Measurements from ENCODE around the gene TMEM50B.
"Not testable (repeated sequence)": the region's sequence is repeated elsewhere in the genome, so short reads cannot be mapped to it uniquely, and the experiment has no call there.

TMEM50B gene

DNA sequence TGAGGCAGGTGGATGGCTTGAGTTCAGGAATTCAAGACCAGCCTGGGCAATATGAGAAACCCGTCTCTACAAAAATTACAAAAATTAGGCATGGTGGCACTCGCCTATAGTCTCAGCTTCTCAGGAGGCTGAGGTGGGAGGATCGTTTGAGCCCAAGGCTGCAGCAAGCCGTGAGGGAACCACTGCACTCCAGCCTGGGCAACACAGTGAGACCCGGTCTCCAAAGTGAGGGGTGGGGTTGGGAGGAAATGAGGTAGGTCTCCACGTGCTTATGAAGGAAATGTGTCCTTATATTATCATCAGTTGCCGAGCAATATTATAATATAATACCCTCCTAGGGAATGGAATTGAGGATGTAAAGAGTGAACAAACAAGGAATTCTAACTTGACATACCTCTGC, 2.7 kb downstream of the TMEM50B start:
- DNase-seq, result no peak

DNA sequence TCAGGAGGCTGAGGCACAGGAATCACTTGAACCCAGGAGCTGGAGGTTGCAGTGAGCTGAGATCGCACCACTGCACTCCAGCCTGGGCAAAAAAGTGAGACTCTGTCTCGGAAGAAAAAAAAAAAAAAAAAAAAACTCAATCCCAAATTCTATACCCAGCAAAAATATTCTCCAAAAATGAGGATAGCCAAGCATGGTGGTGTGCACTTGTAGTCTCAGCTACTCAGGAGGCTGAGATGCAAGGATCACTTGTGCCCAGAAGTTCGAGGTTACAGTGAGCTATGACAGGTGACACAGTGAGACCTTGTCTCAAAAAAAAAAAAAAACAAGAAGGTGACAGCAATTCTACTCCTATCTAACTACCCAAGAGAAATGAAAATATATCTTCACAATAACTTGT, 6.4 kb downstream of the TMEM50B start:
- DNase-seq, result no peak

DNA sequence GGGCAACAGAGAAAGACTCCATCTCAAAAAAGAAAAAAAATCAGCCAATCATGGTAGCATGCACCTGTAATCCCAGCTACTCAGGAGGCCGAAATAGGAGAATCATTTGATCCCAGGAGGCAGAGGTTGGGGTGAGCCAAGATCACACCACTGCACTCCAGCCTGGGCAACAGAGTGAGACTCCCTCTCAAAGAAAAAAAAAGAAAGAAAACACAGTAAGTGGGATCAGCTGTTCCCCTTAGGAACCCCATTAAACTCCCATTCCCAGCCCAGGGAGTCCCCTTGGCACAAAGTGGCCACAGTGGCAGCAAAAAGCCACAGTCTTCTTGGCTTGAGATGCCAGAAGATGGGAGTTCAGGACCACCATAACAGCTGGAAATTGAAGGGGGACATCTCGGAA, 9.1 kb downstream of the TMEM50B start:
- DNase-seq, result no peak

DNA sequence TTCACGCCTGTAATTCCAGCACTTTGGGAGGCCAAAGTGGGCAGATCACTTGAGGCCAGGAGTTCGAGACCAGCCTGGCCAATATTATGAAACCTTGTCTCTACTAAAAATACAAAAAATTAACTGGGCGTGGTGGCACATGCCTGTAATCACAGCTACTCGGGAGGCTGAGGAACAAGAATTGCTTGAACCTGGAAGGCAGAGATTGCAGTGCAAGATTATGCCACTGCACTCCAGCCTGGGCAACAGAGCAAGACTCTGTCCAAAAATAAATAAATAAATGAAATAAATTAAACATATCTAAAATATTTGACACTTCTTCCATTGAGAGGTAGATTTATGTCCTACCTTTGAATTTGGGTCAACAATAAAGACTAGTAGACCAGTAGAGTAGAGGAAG, 10.6 kb downstream of the TMEM50B start:
- not testable (repeated sequence) for DNase-seq

DNA sequence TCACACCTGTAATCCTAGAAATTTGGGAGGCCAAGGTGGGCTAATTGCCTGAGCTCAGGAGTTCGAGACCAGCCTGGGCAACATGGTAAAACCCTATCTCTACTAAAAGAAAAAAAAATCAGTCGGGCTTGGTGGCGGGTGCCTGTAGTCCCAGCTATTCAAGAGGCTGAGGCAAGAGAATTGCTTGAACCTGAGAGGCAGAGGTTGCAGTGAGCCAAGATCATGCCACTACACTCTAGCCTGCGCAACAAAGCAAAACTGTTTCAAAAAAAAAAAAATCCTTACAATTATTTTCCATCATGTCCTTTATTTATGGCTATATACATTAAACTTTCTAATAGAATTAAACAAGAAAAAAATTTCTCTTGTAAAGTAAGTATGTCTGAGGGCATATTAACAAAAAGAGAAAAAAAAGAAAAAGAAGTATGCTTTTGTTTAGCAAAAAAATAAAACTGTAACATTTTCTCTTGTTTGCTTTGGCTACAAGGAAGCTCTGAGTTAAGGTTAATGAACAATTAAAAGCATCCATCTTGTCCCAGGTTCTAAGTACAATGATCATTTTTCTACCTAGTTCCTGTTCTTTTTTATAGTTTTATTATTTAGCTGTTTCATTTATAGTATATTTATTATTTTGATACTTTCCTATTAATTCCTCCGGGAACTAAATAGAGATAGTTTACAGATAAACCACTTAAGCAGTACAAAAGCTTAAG, 18.1 kb downstream of the TMEM50B start:
- DNase-seq, result no peak

DNA sequence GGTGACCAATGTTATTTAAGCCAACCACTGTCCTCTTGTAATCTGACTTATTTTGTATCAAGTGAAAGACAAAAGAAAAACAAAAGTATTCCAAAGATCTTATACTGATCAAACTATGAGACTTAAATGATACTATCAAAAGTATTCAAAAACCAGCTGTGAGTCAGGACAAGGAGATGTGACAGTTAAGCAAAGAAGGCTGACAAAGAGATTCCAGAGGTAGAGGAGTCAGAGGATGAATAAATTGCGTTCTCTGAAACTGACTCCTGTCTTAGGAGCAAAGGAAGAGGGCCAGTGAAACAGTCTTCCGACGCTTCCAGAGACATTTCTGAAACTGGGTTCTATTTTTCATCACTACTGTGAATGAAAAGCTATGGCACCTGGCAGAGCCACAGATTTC, 20.9 kb downstream of the TMEM50B start:
- no peak for DNase-seq

DNA sequence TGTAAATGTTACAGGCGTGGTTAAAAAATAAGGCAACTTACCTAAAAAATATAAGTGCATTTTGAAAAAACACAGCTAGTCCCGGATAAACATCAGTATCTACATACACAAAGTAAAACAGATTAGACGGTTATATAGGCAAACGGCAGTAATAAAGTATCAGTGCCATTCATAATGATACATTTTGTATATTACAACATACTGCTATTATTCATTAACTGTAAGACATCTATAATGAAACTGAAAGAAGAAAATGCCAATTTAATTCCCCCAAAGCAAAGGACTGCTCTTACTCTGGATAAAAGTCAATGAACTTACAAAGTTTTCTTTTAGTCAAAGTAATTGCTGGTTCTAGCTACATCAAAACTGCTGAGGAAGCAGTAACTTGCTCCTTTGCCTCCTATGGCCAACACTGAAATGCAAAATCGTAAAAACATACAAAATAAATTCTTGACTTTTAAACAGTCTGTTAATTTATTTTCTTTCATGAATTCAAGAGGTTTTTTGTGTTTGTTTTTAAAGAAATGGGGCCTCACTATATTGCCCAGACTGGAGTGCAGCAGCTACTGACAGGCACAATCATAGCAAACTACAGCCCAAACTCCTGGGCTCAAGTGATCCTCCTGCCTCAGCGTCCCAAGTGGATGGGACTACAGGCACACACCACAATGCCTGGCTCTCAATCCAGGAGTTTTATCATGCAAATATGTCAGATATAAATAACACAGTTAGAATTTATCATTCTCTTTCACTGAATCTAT, 23.9 kb downstream of the TMEM50B start:
- no peak for DNase-seq

DNA sequence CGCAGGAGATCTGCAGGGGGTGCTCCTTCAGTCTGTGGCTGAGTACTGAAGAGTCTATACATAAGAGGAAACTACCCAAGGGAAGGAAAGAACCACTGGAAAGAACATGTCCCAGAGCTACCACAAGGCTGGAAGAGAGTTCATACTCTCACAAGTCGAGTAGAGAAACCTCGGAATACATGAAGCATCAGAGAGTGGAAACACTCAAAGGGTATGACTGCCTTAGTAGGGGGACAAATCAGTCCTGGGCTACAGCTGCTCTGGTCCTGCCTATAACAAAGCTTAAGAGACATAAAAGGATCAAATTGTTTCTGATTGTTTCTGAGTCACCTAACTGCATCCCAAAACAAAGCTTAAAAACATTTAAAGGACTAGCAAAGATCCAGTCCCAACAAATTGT, 27.4 kb downstream of the TMEM50B start:
- no peak for DNase-seq

DNA sequence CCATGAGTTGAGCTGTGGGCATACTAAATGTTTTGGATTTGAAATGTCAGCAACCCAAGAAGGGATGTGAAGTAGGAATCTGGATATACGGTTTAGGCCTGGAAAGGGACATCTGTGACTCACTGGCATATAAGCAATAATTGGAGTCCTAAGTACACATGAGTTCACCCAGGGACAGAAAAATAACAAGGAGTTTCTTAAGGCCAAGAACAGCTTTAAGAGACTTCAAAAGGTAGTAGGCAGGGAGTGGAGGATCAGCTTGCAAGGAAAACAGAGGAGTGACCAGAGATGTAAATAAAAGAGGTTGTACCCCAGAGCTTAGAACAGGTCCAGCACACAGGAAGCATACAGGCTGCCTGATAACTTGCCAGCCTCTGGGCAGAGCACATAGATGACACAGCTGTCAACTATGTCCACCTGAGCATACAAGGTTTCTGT, 28.1 kb downstream of the TMEM50B start:
- DNase-seq, result no peak

DNA sequence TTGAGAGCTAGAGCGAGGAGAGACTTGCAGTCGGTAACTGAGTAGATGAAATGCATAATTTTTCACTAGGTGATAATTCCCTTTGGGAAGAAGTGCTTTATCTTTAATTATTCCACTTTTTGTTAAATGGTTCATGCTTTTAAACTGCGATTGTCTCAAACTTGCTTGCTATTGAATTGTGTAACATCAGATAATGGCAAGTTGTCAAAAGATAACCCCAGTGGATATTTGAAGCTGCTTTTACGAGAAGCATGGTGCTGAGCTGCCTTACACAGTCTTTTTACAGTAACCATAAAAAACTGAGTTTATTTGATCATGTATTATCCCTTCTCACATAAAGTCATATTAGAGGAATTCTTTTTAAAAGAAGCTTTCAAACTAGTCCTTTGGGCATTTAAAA, 30.2 kb downstream of the TMEM50B start:
- DNase-seq, result no peak

DNA sequence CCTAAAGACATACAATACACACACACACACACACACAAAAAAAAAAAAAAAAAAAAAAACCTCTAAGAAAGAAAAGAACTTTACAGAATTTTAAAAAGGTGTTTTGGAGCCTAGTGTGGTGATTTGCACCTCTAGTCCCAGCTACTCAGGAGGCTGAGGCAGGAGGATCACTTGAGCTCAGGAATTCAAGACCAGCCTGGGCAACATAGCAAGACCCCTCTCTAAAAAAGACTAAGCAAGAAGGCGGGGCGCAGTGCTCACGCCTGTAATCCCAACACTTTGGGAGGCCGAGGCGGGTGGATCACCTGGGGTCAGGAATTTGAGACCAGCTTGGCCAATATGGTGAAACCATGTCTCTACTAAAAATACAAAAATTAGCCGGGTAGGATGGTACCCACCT, 33.2 kb downstream of the TMEM50B start:
- not testable (repeated sequence) for DNase-seq

DNA sequence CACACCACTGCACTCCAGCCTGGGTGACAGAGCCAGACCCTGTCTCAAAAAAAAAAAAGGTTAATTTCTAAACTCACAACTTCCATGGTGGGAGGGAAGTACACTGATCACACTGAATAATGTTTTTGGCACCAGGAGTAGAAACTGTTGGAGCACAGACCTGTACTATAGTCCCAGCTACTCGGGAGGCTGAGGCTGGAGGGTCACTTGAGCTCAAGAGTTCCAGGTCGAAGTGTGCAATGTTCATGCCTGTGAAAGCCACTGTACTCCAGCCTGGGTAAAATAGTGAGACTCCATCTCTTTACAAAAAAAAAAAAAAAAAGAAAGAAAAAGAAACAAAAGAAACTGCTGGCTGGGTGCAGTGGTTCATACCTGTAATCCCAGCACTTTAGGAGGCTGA, 35.3 kb downstream of the TMEM50B start:
- no peak for DNase-seq

DNA sequence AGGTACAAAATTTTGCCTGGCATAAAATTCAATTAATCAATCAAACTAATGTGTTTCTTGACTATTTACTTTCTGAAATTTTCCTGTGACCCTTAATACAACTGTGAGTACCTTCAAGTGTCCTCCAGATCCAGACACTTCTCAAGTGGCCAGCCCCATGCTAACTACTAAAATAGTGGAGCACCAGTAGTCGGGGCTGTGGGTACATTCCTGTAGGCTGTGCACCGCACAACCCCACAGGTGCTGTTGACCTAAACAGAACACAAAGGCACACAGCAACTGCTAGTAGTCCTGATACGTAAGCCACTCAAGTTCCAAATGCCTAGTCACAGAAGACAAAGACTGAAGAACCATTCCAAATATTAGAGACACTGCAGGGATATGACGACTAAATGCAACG, 36.6 kb downstream of the TMEM50B start:
- no peak for DNase-seq

DNA sequence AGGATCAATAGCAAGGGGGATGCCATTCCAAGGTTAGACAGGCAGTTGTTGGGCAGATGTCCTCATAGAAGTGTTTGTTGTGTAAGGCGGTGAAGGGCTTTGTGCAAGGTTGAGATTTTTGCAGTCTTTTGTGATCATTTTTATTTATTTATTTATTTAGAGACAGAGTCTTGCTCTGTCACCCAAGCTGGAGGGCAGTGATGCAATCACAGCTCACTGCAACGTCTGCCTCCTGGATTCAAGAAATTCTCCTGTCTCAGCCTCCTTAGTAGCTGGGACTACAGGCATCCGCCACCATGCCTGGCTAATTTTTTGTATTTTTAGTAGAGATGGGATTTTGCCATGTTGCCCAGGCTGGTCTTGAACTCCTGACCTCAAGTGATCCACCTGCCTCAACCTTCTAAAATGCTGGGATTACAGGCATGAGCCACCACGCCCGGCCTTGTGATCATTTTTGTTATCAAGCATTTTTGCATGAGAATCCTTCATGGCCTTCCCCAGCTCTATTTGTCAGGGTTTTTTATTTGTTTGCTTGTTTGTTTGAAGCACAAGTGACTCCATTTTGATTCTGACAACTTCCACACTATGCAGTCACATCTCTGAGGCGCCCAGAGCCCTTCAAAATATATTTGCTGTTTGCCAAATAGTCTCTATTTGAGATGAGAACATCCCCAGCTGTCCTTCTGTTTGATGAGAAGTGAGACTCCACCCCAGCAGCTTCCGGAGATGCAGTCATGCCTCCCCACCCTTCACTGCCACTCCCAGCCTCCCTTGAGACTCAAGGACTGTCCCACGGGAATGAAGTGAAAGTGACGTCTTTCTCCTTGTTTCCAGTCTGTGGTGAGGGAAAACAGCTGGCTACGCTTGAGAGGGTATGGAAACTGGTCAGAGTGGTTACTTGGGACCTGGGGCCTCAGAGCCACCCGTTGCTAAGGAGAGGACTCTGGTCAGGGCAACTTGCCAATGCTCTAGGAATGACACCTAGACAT, 38.0 kb downstream of the TMEM50B start:
- DNase-seq, result no peak

DNA sequence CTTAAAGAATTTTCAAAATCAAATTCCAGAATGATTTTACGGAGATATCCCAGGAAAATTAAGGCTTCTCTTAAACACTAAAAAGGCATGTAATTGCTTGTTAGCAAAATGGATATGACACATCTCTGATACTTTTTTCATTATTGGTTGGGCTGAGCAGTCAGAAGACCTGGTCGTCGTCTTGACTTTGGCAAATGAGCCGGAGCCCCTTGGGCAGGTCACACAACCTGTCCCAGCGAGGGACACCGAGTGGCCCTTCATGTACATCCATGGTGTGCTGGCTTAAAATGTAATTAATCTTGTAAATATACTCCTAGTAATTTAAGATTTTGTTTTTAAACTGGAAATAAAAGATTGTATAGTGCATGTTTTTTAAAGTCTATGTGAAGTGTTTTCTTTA, 42.6 kb downstream of the TMEM50B start:
- DNase-seq, result no peak

DNA sequence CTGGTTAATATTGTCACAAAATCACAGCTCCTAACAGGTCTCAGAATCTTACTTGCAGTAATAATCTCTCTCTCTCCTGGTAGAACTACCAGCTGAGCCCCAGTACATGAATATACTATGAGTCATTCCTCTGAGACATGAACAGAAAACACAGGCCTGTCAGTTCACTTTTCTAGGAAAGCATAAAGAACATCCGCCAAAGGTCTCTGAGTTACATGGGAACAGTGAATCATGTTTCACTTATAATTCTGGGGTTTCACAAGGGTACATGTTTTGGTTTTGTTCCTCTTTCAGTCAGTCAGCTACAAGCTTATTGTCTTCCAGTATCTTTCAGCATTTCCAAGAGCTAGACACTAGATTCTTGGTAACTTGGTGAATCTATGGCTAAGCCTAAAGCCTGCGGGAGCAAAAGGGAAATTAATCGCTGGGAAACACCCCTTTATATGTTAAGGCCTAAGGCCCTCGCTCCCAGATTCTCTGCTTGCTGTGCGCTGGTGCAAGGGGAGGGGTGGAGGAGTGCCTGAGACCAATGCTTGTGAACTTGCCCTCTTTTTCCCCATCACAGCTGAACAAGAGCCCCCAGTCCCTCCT, 44.9 kb downstream of the TMEM50B start:
- no peak for DNase-seq

DNA sequence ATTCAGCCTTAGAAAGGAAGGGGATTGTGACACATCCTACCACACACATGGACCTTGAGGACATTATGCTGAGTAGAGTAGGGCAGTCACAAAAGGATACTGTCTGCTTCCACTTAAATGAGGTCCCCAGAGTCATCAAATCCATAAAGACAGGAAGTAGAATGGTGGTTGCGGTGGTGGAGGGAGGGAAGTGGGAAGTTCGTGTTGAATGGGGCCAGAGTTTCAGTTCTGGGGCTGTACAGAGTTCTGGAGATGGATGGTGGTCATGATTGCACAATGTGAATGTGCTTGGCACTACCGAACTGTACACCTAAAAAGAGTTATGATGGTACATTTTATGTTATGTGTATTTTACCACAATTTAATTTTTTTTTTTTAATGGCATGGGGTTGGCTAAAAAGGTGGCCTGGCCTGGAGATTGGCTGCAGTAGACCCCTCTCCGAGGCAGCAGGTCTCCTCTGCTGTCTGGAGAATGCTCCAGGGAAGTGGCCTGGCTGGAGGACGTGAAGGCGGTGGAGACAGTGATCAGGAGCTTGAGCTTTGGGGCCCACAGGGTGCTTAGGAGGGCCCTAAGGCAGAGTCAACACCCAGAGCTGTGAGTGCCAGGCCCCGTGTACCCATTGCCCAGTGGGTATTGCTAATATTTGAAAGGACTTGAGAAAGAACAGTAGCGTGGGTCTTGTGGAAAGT, 46.2 kb downstream of the TMEM50B start:
- DNase-seq, result no peak

DNA sequence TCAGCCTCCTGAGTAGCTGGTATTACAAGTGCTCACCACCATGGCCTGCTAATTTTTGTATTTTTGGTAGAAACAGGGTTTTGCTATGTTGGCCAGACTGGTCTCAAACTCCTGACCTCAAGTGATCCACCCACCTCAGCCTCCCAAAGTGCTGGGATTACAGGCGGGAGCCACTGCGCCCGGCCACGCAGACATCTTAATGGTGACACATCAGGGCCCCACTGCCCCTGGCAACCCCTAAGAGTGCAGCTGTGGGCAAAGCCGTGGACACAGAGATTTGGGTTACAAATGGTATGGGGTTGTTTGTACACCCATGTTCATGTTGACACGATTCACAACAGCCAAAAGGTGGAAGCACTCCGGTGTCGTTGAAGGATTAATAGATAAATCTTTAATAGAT, 46.8 kb downstream of the TMEM50B start:
- DNase-seq, result no peak

DNA sequence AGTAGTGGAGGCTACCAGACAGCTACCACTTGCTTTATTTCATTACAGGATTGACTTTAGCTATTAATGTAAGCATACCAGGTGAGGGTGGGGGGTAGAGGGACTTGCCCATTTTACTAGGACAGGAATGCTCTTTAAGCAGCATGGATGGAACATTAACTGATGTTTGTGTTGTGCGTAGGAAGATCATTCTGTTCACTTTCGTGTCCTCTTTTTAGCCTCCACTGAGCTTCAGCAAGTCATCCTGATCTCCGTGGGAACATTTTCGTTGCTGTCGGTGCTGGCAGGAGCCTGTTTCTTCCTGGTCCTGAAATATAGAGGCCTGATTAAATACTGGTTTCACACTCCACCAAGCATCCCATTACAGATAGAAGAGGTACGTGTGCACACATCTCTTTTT, 47.3 kb downstream of the TMEM50B start:
- DNase-seq, result no peak

DNA sequence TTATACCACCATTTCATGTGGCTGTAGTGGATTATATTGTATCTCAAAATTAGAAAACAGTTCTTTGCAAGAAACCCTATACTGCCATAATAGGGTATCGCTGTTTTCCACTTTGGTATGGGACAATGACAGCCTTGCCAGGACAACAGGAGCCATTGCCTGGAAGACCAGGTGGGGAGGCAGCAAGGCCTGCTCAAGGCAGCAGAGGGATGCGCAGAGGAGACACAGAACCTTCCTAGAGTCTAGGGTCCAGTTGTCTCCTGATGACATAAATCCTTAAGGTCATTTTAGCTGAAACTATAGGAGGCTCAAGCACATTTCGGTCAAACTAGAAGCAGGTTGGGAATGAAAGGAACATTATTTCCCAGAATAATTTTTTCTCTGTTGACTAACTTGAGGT, 48.9 kb downstream of the TMEM50B start:
- DNase-seq, result no peak

DNA sequence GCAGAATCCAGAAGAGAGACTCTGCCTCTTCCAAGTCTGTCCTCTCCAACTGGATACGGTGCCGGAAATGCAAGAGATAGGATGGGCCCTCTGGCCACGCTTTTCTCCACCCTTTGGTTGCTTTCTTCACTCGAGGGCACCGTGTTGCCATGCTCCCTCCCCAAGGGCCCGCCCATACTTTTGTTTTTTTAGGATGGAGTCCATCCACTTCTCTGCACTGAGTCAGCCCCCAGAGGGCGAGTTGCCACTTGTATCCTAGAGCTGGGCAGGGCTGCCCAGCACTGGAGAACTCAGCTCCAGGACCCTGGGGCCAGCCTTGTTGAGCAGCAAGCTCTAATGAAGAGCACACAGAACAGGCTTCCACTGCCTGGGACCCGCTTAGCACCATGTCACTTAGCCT, 51.1 kb downstream of the TMEM50B start:
- DNase-seq, result no peak

DNA sequence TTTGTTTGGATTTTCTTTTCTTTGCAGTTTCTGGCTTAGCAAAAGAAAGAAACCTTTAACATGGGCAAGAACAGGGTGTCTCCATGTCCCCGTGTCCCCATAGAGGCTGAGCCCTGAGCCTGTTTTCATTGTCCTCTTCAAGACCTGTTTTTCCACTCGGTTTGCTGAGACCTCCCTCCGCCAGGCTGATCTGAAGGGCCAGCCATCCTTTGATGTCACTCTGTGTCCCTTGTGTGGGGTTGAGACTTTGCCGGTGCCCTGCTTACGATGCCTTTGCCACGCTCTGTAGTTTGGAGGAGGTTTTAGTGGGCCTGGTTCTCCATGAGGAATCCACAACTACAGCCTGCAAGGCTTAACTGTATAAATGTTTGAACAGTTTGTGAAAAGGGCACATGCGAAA, 52.7 kb downstream of the TMEM50B start:
- no peak for DNase-seq

Measured in islet precursor cell (in vitro differentiated cells).